Fibroblast of lung (primary cell): ENCODE results near the gene ALPK1.

ENCODE experiments used
- EZH2 ChIP-seq: IDR thresholded peaks from 2 replicates; pipeline ENCODE4 v1.5.1; 2012; ENCODE audit warnings: low read length, control low read depth, mild to moderate bottlenecking; ENCODE audit errors: missing control alignments
- TF ChIP-seq, protein P1 (sequence below), 2 donors: IDR thresholded peaks in 1 of 2; conservative IDR thresholded peaks in 1 of 2; 1 replicate in 1 of 2; 2 replicates in 1 of 2; pipeline ENCODE4 v1.5.1; 2011 to 2012; ENCODE audit warnings: low read length in 2 of 2, control low read depth in 1 of 2, inconsistent platforms in 1 of 2, low read depth in 1 of 2, mild to moderate bottlenecking in 1 of 2

GRCh38 chr4:112253382-112254000 is 43.7 kb upstream of the ALPK1 start:
- TF ChIP-seq, protein P1, sequence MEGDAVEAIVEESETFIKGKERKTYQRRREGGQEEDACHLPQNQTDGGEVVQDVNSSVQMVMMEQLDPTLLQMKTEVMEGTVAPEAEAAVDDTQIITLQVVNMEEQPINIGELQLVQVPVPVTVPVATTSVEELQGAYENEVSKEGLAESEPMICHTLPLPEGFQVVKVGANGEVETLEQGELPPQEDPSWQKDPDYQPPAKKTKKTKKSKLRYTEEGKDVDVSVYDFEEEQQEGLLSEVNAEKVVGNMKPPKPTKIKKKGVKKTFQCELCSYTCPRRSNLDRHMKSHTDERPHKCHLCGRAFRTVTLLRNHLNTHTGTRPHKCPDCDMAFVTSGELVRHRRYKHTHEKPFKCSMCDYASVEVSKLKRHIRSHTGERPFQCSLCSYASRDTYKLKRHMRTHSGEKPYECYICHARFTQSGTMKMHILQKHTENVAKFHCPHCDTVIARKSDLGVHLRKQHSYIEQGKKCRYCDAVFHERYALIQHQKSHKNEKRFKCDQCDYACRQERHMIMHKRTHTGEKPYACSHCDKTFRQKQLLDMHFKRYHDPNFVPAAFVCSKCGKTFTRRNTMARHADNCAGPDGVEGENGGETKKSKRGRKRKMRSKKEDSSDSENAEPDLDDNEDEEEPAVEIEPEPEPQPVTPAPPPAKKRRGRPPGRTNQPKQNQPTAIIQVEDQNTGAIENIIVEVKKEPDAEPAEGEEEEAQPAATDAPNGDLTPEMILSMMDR (conservative IDR thresholded peaks at IDR 0.05 in 1 of 2, IDR thresholded peaks at IDR 0.05 in 1 of 2; ENCODE audit: low read depth in 1 of 2, low read length in 2 of 2) = no peak
- TF ChIP-seq EZH2 = no peak
